Measurements from ENCODE around the gene CHCHD3.
A peak's percentile ranks its signal among the peaks of the same experiment; 100 is the strongest.

The CHCHD3 gene

GRCh38 chr7:133081599-133082389 lies at the start of gene CHCHD3:
Gene CHCHD3 (minus strand): TSS chr7:133082090. CDS start chr7:133081937, 153 bp downstream.
- peak; percentile 82 to 100 (median 99) for DNase-seq

GRCh38 chr7:133130166-133130565 lies 48.3 kb upstream of the CHCHD3 start:
- DNase-seq, result no peak

- no peak for DNase-seq
These were observed 44.5 kb upstream of the CHCHD3 start for GRCh38 chr7:133126422-133126821.

GRCh38 chr7:133124974-133125373 lies 43.1 kb upstream of the CHCHD3 start:
- no peak for DNase-seq

- DNase-seq, result peak in 5 of 58 donors; percentile 2 to 37 (median 9)
These were observed 39.4 kb upstream of the CHCHD3 start for GRCh38 chr7:133121175-133121844.

GRCh38 chr7:133119067-133119466 lies 37.2 kb upstream of the CHCHD3 start:
- DNase-seq, result no peak

- no peak for DNase-seq
These were observed 36.4 kb upstream of the CHCHD3 start for GRCh38 chr7:133118261-133118660.

GRCh38 chr7:133117452-133117851 lies 35.6 kb upstream of the CHCHD3 start:
- DNase-seq, result no peak

GRCh38 chr7:133115596-133115995 lies 33.7 kb upstream of the CHCHD3 start:
- DNase-seq, result no peak

GRCh38 chr7:133114519-133114918 lies 32.6 kb upstream of the CHCHD3 start:
- DNase-seq, result no peak

GRCh38 chr7:133112976-133113375 lies 31.1 kb upstream of the CHCHD3 start:
- no peak for DNase-seq

- DNase-seq, result no peak
These were observed 30.4 kb upstream of the CHCHD3 start for GRCh38 chr7:133112335-133112734.

- DNase-seq, result no peak
These were observed 28.4 kb upstream of the CHCHD3 start for GRCh38 chr7:133110312-133110711.

GRCh38 chr7:133109816-133110215 lies 27.9 kb upstream of the CHCHD3 start:
- DNase-seq, result no peak

GRCh38 chr7:133108023-133108422 lies 26.1 kb upstream of the CHCHD3 start:
- DNase-seq, result no peak

GRCh38 chr7:133102276-133103060 lies 20.6 kb upstream of the CHCHD3 start:
- DNase-seq, result no peak

GRCh38 chr7:133099633-133100286 lies 17.9 kb upstream of the CHCHD3 start:
- DNase-seq, result no peak

GRCh38 chr7:133095119-133095671 lies 13.3 kb upstream of the CHCHD3 start:
- no peak for DNase-seq

- DNase-seq, result no peak
These were observed 10.1 kb upstream of the CHCHD3 start for GRCh38 chr7:133091943-133092464.

GRCh38 chr7:133082390-133082766 lies 488 bp upstream of the CHCHD3 start:
- DNase-seq, result no peak

- no peak for DNase-seq
These were observed 731 bp downstream of the CHCHD3 start for GRCh38 chr7:133081119-133081598.

Measured in anterior cingulate cortex (tissue), 58 donors.